GM19043 (cell line): ENCODE results near the gene EFL1.
"Not testable (repeated sequence)": the region's sequence is repeated elsewhere in the genome, so short reads cannot be mapped to it uniquely, and the experiment has no call there.

Experiments
- ATAC-seq: cut with Tn5 transposase; IDR thresholded peaks from one replicate; pipeline ENCODE4 v1.9.1; 2021; ENCODE audit warnings: low read depth; ENCODE audit not compliant: unreplicated experiment

EFL1 gene

GRCh38 chr15:82282386-82282785, 19.9 kb upstream of the EFL1 start:
- ATAC-seq: not testable (repeated sequence)

- not testable (repeated sequence) for ATAC-seq
Measured at GRCh38 chr15:82281276-82281675, 18.7 kb upstream of the EFL1 start.

GRCh38 chr15:82275410-82275809, 12.9 kb upstream of the EFL1 start:
- no peak for ATAC-seq

GRCh38 chr15:82272154-82272553, 9.6 kb upstream of the EFL1 start:
- ATAC-seq: no peak

- ATAC-seq: not testable (repeated sequence)
Measured at GRCh38 chr15:82268454-82268853, 5.9 kb upstream of the EFL1 start.

GRCh38 chr15:82267137-82267536, 4.6 kb upstream of the EFL1 start:
- ATAC-seq: not testable (repeated sequence)

GRCh38 chr15:82263350-82263749, 816 bp upstream of the EFL1 start:
- no peak for ATAC-seq

GRCh38 chr15:82261566-82262421, 740 bp downstream of the EFL1 start:
- ATAC-seq: peak; percentile 5

GRCh38 chr15:82248261-82248660, 14.3 kb downstream of the EFL1 start:
- ATAC-seq: not testable (repeated sequence)

- not testable (repeated sequence) for ATAC-seq
Measured at GRCh38 chr15:82245956-82246355, 16.6 kb downstream of the EFL1 start.

- ATAC-seq: not testable (repeated sequence)
Measured at GRCh38 chr15:82243644-82244043, 18.9 kb downstream of the EFL1 start.

GRCh38 chr15:82241836-82242499, 20.6 kb downstream of the EFL1 start:
- not testable (repeated sequence) for ATAC-seq

GRCh38 chr15:82239685-82240391, 22.7 kb downstream of the EFL1 start:
- ATAC-seq: no peak

GRCh38 chr15:82237944-82238534, 24.5 kb downstream of the EFL1 start:
- not testable (repeated sequence) for ATAC-seq

- ATAC-seq: no peak
Measured at GRCh38 chr15:82231842-82232241, 30.7 kb downstream of the EFL1 start.

- no peak for ATAC-seq
Measured at GRCh38 chr15:82231233-82231632, 31.3 kb downstream of the EFL1 start.

- ATAC-seq: no peak
Measured at GRCh38 chr15:82228750-82229149, 33.8 kb downstream of the EFL1 start.

- peak; percentile 47 for ATAC-seq
Measured at GRCh38 chr15:82221535-82221934, 41.0 kb downstream of the EFL1 start.

- ATAC-seq: not testable (repeated sequence)
Measured at GRCh38 chr15:82216092-82216491, 46.4 kb downstream of the EFL1 start.

GRCh38 chr15:82212201-82212600, 50.3 kb downstream of the EFL1 start:
- ATAC-seq: not testable (repeated sequence)
